ENCODE measurements around the gene CKS1B. TPM values are rescaled to one million over a fixed set of nuclear protein-coding genes. Genes with fewer than 3 reads are reported as not detected.
A peak's percentile ranks its signal among the peaks of the same experiment; 100 is the strongest.

CKS1B gene
- total RNA-seq, 1 donor from 2014 or later = 31.7 TPM

DNA sequence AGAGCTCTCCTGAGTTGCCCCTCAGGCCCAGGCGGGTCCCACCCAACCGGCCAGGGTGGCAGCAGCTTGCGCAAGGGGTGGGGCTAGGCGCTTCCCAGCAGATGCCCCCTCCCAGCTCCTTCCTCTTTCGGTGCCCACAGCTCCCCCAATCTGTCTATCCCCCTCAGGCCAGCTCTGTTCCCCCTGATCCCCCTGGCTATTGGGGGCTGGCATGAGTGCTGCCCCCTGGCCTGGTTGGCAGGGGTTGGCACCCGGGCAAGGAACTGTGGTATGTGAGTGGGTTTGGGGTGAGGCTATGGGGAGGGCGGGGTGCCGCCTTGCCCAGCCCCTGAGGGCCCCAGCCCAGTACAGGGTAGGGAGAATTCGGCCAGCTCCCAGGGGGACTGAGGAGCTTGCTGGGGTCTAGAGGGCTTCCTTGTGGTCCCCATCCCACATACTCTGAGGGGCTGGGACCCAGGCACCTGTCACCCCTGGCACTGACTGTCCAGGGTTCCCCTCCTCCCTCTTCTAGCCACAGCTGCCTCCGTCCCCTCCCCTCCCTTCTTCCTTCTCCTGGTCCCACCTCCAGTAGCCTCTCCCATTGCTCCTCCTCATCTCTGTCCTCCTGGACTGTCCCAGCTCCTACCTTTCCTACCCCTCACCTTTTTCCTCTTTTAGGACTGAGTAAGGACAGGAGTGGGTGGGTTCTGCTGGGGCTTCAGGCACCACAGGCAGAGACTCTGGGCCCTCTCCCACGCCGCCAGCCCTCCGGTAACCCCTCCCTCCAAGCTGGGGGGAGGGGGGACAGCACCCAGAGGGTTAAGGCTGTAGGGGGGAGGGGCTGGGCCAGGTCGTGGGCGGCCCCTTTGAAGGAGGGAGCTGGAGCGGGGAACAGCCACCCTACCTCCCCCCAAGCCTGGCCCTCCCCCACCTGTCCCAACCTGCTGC lies 33.8 kb downstream of the CKS1B start:
- ATAC-seq (no peak), DNase-seq (ENCODE audit: low spot score) (no peak)
- intact Hi-C loops (cut with DNase I) = no loop called here

DNA sequence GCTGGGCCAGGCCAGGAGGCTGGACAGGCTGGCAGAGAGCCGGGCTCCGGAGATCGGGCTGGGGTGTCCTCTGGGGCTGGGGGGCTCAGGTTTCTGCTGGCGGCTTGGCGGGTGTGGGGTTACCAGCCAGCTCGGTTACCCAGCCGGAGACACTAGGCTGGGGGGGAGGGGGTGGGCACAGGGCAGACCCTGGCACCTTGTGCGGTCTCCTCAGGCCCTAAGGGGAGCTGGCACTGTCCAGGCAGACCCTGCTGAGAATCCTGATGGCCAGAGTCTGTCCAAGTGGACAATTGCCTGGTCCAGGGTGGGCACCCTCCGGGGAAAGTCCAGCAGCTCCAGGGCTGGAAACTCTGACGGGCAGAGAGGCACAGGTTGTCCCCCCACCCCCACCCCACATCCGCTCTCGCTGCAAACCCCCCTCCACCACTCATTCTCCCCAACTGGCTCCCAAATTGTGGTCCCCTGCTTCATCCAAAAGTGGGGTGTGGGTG lies 34.8 kb downstream of the CKS1B start:
- intact Hi-C loops (cut with DNase I) = no loop called here
- no peak for DNase-seq (ENCODE audit: low spot score)
- ATAC-seq = no peak

DNA sequence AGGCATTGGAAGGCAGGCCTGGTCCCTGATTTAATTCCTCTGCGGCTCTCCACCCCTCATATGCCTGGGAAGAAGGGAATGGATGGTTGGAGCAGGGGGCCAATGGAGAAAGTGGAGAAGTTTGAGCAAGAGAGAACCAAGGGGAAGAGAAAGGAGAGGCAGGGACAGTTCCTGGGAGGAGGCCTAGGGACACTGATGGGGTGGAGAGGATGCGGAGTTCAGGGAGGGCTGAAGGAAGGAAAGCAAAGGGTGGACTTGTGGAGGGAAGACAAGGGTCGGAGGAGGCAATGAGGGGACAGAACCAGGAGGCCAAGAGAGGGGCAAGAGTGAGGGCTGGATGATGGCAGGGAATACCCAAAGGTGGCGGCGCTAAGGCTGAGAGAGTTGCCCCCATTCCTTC lies 35.3 kb downstream of the CKS1B start:
- ATAC-seq = no peak
- intact Hi-C loops (cut with DNase I) = no loop called here
- no peak for DNase-seq (ENCODE audit: low spot score)

DNA sequence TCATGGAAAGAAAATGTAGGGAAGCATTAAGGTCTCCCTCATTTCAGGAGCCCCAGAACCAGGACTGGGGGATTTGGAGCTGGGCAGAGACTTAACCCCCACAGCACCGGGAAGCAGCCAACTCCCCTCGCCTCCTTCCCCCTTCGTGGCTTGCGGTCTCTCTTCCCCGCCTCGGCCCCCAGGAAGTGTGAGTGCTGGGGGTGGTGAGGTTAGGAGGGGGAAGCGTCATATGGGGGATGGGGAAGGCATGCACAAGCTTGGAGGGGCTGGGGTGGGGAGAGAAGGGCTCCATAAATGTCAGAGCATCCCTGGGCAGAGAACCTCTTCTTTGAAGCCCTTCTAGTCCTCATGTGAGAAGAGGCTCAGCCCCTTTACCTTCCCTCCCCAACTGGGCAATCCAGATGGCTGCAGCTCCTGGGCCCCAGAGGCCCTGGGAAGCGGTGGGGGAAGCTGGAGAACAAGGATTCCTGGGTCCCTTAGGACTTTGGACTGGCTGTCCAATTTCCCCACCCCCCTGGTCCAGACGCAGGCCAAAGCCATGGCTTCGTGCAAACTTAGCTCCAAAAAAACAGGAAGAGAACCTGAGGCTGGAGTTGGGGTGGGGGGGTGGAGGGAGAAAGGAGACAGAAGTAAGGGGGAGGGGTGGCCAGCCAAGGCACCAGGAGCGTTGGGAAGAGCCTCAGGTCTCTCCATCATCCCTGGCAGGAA lies 35.9 kb downstream of the CKS1B start:
- no peak for DNase-seq (ENCODE audit: low spot score)

DNA sequence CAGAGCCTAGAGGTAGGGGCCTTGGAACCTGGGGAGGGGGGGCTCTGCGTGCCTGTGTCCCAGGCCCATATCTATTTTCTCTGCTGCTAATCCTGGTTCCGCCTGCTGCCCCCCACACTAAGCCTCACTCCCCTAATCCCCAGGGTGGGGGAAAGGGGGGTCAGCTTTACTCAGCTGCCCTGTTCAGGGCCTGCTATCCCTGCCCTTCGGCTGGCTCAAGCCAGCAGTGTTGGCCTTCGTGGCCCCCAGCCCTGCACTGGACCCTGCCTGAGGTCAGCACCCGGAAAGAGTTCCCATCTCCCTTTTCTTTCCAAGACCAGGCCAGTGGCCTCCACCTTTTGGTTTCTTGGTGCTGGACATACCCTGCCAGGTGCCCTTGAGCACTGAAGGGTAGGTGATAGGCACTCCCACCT lies 36.5 kb downstream of the CKS1B start:
- ATAC-seq = no peak
- no peak for DNase-seq (ENCODE audit: low spot score)
- intact Hi-C loops (cut with DNase I) = no loop called here

More for the DNA sequence above, 35.9 kb downstream of the CKS1B start:
- no peak for ATAC-seq
- intact Hi-C loops (cut with DNase I) = no loop called here

DNA sequence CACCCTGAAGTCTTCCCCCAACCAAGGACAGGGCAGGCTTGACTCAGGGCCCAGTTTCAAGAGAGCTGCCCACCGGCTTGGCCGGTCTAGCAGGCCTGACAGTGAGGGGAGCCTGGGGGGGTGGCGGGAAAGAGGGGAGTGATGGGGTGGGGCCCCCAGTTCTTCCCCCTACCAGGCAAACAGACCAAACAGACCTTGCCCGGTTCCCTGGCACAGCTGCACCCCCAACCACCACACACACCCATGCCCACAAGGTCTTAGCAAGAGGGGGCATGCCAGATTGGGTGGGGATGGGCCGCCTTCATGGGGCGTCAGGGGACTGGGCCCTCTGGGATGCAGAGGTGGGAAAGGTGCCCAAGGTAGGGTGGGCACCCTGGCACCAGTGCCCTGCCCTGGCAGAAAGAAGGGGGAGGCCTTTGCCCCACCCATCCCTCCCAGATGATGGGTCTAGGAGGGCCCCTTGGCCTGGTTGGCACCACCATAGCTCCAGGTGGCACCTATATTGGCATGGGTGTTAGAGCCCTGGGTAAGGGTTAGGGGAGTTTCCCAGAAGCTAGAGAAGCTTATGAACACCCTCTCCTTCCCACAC lies 37.0 kb downstream of the CKS1B start:
- no peak for DNase-seq (ENCODE audit: low spot score)
- intact Hi-C loops (cut with DNase I) = no loop called here
- no peak for ATAC-seq

DNA sequence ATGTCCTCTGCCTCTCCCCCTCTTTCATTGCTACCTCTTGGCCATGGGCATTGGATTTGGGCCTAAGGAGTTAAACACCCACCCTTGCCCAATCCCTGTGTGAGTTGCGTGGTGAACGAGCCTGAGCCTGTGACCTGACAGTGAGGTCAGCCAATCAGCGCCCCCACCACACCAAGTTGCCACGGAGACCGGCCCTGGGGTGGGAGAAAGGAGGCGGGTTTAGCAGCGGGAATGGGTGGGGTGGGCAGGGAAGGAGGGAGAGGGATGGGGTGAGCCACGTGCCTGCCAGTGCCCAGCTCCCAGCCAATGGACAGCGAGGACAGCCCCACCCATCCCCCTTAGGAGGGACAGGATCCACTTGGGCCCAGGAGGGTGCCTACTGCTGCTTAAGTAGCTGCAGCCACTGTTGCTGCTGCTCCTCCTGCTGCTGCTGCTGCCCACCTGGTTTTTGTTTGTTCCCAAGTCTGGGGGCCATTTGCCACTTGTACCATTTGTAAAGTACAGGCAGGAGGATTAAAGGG lies 37.6 kb downstream of the CKS1B start:
- DNase-seq (ENCODE audit: low spot score) (peak; percentile 88), ATAC-seq (peak; percentile 78)
- intact Hi-C loops (cut with DNase I) = no loop called here

DNA sequence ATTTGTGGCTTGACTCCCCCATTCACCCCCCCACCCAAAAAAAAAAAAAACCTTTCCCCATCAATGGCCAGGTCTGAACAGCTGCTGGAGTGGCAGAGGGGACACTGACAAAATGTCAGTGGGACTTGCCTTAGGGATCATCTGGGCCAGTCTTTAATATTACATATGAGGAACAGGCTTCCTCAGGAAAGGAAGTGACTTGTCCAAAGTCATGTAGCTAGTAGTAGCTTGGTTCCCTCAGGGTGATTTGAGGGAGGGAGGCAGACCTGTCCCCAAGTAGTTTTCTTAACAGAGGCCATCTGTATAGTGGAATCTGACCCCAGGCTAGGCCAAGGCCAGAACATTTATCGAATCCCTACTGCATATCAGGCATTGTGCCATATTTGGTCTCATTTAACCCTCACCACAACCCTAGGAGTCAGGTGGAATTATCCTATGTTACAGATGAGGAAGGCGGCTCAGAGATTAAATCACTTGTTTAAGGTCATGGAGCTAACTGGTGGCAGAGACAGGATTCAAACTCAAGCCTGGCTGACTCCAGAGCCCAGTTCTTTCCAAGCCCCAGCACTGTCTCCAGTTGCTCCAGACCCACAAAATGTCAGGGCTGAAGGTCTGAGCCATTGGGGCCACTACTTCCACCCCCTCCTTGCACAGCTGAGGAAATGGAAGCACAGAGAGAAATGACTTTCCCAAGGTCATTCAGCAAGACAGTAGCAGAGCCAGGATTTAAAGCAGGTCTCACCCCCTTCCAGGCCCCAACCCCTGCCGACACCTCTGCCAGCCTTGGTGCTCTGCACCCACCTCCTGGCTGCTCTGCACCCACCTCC lies 38.5 kb downstream of the CKS1B start:
- ATAC-seq (no peak), DNase-seq (ENCODE audit: low spot score) (no peak)
- intact Hi-C loops (cut with DNase I) = no loop called here

DNA sequence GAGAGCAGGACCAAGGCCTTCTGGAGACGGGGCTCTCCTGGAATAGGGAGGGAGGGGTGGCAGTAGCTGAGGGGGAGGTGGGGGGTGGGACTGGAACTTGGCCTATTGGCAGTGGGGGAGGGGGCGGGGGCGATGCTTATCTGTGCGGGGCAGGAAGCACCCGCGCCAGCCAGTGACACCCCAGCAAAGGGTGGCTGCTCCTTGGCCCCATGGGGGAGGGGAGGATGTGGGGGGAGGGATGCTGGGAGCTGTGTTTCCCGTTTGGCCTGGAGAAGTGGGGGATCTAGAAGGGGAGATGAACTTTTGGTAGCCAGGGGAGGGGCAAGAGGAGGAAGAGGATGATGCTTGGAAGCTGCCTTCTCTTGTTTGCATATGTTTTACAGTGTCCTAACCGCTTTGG lies 39.2 kb downstream of the CKS1B start:
- ATAC-seq (no peak), DNase-seq (ENCODE audit: low spot score) (no peak)
- intact Hi-C loops (cut with DNase I) = no loop called here

DNA sequence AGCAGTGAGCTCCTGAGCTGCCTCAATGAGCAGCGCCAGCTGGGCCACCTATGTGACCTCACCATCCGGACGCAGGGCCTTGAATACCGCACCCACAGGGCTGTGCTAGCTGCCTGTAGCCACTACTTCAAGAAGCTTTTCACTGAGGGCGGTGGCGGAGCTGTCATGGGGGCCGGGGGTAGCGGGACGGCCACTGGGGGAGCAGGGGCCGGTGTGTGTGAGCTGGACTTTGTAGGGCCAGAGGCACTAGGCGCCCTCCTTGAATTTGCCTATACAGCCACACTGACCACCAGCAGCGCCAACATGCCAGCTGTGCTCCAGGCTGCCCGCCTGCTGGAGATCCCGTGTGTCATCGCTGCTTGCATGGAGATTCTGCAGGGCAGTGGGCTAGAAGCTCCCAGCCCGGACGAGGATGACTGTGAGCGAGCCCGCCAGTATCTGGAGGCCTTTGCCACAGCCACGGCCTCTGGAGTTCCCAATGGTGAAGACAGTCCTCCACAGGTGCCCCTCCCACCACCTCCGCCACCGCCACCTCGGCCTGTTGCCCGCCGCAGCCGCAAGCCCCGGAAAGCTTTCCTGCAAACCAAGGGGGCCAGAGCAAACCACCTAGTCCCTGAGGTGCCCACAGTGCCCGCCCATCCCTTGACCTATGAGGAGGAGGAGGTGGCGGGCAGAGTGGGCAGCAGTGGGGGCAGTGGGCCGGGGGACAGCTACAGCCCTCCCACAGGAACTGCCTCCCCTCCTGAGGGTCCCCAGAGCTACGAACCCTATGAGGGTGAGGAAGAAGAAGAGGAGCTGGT lies 40.4 kb downstream of the CKS1B start:
- no peak for ATAC-seq
- intact Hi-C loops (cut with DNase I) = no loop called here
- no peak for DNase-seq (ENCODE audit: low spot score)

DNA sequence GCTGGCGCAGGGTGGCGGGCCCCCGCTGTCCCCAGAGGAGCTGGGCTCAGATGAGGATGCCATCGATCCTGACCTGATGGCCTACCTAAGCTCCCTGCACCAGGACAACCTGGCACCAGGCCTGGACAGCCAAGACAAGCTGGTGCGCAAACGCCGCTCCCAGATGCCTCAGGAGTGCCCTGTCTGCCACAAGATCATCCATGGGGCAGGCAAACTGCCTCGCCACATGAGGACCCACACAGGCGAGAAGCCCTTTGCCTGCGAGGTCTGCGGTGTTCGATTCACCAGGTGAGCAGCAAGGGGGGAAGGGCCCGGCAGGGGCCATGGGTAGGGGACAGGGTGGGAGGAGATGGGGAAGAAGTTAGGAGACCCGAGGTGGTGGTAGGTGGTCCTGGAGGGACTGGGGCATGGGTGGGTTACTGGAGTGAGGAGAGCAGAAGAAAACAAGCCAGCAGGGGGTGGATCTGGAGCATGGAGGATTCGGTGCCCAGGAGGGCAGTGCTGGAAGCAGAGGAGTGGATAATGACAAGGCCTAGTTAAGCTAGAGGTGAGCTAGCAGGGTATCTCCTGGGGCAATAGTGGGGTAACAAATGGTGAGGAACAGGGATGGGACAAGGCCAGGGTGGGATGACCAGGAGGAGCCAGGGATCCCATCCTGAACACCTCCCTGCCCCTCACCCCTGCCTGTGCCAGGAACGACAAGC lies 41.2 kb downstream of the CKS1B start:
- DNase-seq (ENCODE audit: low spot score) (no peak), ATAC-seq (no peak)
- intact Hi-C loops (cut with DNase I) = no loop called here

DNA sequence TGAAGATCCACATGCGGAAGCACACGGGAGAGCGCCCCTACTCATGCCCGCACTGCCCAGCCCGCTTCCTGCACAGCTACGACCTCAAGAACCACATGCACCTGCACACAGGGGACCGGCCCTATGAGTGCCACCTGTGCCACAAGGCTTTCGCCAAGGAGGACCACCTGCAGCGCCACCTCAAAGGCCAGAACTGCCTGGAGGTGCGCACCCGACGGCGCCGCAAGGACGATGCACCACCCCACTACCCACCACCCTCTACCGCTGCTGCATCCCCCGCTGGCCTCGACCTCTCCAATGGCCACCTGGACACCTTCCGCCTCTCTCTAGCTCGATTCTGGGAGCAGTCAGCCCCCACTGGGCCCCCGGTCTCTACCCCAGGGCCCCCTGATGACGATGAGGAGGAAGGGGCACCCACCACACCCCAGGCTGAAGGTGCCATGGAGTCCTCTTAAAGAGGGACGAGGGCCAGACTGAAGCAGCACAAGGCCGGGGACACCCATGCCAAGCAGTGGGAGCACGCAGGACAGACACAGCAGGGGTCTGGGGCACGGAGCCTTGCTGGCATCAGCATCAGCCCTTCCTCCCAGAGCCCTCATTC lies 41.9 kb downstream of the CKS1B start:
- DNase-seq (ENCODE audit: low spot score) (no peak), ATAC-seq (no peak)
- intact Hi-C loops (cut with DNase I) = no loop called here

DNA sequence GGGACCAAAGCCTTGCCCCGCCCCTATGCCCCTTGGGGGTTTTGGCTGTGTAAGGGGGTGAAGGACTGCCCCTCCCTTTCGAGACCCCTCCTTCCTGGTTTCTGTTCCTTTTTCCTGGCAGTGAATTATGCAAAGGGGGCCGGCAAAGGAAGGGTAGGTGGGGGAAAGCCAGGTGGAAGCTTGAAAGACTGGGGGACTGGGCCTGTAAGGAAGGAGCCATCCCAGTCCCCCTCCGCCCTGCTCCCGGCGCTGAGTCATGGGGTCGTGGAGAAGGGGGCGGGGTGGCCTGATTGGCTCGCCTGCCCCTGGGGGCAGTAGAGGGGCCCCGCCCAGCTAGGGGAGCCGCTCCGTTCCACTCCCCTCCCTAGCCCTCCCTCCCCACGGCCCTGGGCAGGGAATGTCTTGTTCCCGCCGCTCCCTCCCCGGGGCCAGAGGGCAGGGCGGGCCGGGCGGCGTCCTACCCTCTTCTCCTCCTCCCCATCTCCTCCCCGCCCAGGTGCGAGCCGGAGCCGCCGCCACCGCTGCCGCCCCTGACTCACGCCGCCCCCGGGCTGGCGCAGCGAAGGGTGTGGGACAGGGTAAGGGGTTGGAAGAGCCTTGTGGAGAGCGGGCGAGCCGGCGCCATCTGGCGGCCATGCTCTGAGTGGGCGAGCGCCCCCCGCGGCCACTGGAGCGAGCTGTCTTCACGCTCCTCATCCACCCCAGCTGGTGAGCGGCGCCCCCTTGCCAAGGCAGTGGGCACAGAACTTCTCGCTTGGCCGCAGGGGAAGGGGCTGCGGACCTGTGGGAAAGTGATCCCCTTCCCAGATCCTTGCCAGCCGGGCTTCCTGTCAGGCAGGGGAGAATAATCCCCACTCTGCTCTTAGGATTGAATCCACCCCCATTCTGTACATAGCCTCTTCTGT lies 42.8 kb downstream of the CKS1B start:
- ATAC-seq (peak; percentile 95), DNase-seq (ENCODE audit: low spot score) (peak; percentile 92)
- intact Hi-C loops (cut with DNase I) = no loop called here

DNA sequence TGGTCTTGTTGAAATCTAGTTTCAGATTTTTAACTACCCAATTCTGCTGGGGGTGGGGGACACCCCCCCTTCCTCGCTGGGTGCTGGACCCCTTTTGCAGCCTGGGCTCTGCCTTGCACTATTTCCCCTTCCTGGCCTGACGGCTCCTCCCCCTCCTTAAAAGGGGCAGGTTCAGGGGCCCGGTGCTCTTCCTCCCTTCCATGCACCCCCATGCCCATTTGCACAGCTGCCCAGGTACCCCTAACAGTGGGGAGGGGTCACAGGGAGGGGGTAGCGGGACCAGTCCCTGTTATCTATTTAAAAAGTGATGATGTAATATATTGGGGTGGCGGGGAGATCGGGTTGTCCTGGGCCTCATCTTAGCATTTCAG lies 43.5 kb downstream of the CKS1B start:
- peak; percentile 1 for ATAC-seq
- no peak for DNase-seq (ENCODE audit: low spot score)
- intact Hi-C loops (cut with DNase I) = no loop called here

DNA sequence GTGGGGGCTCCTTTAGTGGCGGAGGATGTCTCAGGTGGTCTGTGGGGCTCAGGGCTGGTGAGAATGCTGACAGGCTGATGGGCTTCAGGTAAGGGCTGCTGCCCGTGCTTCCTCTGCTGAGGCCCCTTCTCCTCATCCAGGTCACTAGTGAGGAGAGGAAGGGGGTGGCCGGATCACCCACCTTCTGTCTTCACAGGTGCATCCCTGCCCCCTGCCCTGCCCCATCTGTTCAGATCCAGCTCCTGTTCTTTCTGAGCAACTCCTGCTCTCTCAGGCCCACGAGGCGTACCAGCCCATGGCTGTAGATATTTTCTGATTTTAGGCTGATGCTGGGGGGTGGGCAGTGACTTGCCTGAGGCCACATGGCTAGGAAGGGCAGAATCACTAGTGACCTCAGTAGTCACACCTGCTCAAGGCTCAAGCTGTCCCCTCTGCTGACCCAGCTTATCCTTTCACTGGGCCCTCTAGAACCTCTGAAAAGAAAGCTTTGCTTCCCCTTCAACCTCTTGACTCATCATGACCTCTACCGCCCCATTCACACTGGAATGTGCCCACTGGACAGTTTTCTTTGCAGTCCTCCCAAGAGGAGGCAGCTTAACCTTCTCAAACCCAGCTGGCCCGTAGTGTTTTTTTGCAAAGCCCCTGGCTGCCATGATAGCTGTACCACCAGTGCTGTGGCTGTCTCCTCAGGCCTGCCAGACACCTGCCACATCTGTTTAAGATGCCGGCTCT lies 44.3 kb downstream of the CKS1B start:
- DNase-seq (ENCODE audit: low spot score) = no peak
- ATAC-seq = no peak
- intact Hi-C loops (cut with DNase I) = no loop called here
